ENCODE results near the gene ABHD16A. TPM values are rescaled to one million over a fixed set of nuclear protein-coding genes. Genes with fewer than 3 reads are reported as not detected.

ABHD16A gene
- total and polyA plus RNA-seq, 10 of the 15 experiments (the other 5 are each of a cell fraction or from before 2014, with no cell fraction given) = 7.5 to 43.0 (median 32.9) TPM

GRCh38 chr6:31658158-31658688 lies 44.9 kb downstream of the ABHD16A start (continued):
- no peak for TF ChIP-seq PRDM15 (CRISPR knock-in tag; IDR thresholded peaks at IDR 0.05)

GRCh38 chr6:31657406-31658157 lies 45.5 kb downstream of the ABHD16A start:
- no peak overlapping the region; the same call in 1 of the 2 replicates for H3K9ac ChIP-seq (ENCODE audit: control insufficient read depth, insufficient read depth, low read length)
- H3K4me2 ChIP-seq (ENCODE audit: control insufficient read depth, insufficient read depth) = peak overlapping the region; percentile 99
- ChIA-PET RAD21 (ENCODE audit: unreplicated experiment) (no interaction called here), POLR2A (interaction anchor here (1.0 to 1.4 kb wide), 2 partner anchors 9 to 81 kb away, joined by 3 to 4 read pairs; no protein-coding TSS in a partner anchor), CTCF (interaction anchor here (0.7 to 1.8 kb wide), 2 partner anchors 106 to 225 kb away, joined by 3 to 5 read pairs; no protein-coding TSS in a partner anchor), SMC1A (ENCODE audit: uncharacterized antibody, unreplicated experiment) (interaction anchor here (1.0 kb wide), 1 partner anchor 160 kb away, joined by 3 read pairs; no protein-coding TSS in a partner anchor)
- in situ Hi-C loops (cut with MboI) = no loop called here
- no peak for DNase-seq (ENCODE audit: low read depth, low spot score)
- H3K4me1 ChIP-seq (ENCODE audit: control insufficient read depth, insufficient read depth, low read length) = peaks cover 32% of the 10 kb centered on the region
- no peaks in the 10 kb centered on the region for H3K27me3 ChIP-seq (replicated peaks in 1 of 2; ENCODE audit: control insufficient read depth in 2 of 2, insufficient read depth in 2 of 2, low read length in 1 of 2)
- FAIRE-seq = no peak
- intact Hi-C loops (cut with micrococcal nuclease; ENCODE audit: unreplicated experiment) = no loop called here
- no TSS peak for BruUV-seq (replicated peaks)
- H3K27ac ChIP-seq (ENCODE audit: control insufficient read depth, insufficient read depth) = no peak overlapping the region
- WGBS (ENCODE audit: insufficient coverage, insufficient replicate concordance, low lambda C conversion rate, missing lambda C conversion rate) = 58% methylated on average over 6 of the region's 6 CpGs
- peaks cover 44% of the 10 kb centered on the region for H3K79me2 ChIP-seq (ENCODE audit: control insufficient read depth, insufficient read depth, low read length)
- H3K9me3 ChIP-seq (replicated peaks; ENCODE audit: control insufficient read depth, insufficient read depth, low read length) = no peaks in the 10 kb centered on the region; the same call in 2 of the 3 replicates
- no peak for ATAC-seq
- peaks cover 0 to 5% of the 10 kb centered on the region in 2 experiments; a peak in 3 of 4 replicates for H3K36me3 ChIP-seq (ENCODE audit: control insufficient read depth in 2 of 2, insufficient read depth in 2 of 2, low read length in 1 of 2)
- H4K20me1 ChIP-seq (ENCODE audit: control insufficient read depth, insufficient read depth) = no peaks in the 10 kb centered on the region
- H3K4me3 ChIP-seq = 0 out of 2 replicates have a peak overlapping the region, but pooled peaks have one; percentile 79
- 0 out of 2 replicates have a peak, but pooled peaks have one; percentile 8 for TF ChIP-seq ATF7 (IDR thresholded peaks at IDR 0.05; ENCODE audit: low read depth)
- no peak for TF ChIP-seq MEF2B (IDR thresholded peaks at IDR 0.05; ENCODE audit: partially characterized antibody, poor library complexity, severe bottlenecking)
- peak; percentile 30; the same call in 1 of the 2 replicates for TF ChIP-seq CREB1 (IDR thresholded peaks at IDR 0.05; ENCODE audit: low read depth)
- no peak overlapping the region for H2AFZ ChIP-seq (ENCODE audit: control insufficient read depth, low read depth, low read length)
